HCT116 (cell line): Measurements from ENCODE around the gene DOCK1. TPM values are rescaled to one million over a fixed set of nuclear protein-coding genes. Genes with fewer than 3 reads are reported as not detected.

Source experiments
- ATAC-seq: fragments of 200-7000 bp; cut with Tn5 transposase; 2 replicates; pipeline ENCODE4 v1.9.1; 2020; ENCODE audit warnings: mild to moderate bottlenecking, moderate library complexity
- BruUV-seq: library from RNA; stranded (reverse); fragments of 400-500 nt; replicated peaks from 2 replicates; lab custom pipeline; 2021; lab: Mats Ljungman, UMichigan
- CTCF ChIA-PET: fragments of 300-600 bp; sonication (Branson Sonifier 250); formaldehyde crosslinking; loops from one replicate; lab custom pipeline; 2021; ENCODE audit warnings: antibody characterized with exemption; lab: Charles Lee
- POLR2A ChIA-PET: fragments of 300-600, 350-600 bp; sonication (Branson Sonifier 250); formaldehyde crosslinking; loops from one replicate; lab custom pipeline; 2021; ENCODE audit warnings: antibody characterized with exemption; lab: Charles Lee
- RAD21 ChIA-PET, 2 experiments: fragments of 300-600 bp; sonication (Branson Sonifier 250); formaldehyde crosslinking; loops; one replicate each; lab custom pipeline; 2023; ENCODE audit warnings: low total read pairs in 2 of 2; ENCODE audit not compliant: uncharacterized antibody in 2 of 2, unreplicated experiment in 2 of 2, low non-redundant PET in 1 of 2; lab: Charles Lee
- DNase-seq: peaks from one replicate; pipeline ENCODE4 v3.0.0-alpha.2; 2010; ENCODE audit warnings: low read depth, low spot score
- H2AFZ ChIP-seq: fragments of 200-600 bp; shearing (Covaris generic), sonication (generic); 2 replicates; pipeline ENCODE4 v1.6.1; 2017; ENCODE audit warnings: low read depth, mixed run types, mixed read lengths, antibody characterized with exemption, low read length; ENCODE audit not compliant: poor library complexity, severe bottlenecking
- H3K27ac ChIP-seq: 2 replicates; pipeline ENCODE4 v1.5.1; 2012; ENCODE audit warnings: low read depth, low read length
- H3K27me3 ChIP-seq: fragments of 200-600 bp; sonication (generic); 2 replicates; pipeline ENCODE4 v1.6.1; 2016; ENCODE audit warnings: mixed run types, low read length, mixed read lengths; ENCODE audit not compliant: insufficient read depth
- H3K36me3 ChIP-seq, 2 experiments: fragments of 200-500 bp in 1 of 2; fragments of 200-600 bp in 1 of 2; sonication (Bioruptor generic) in 1 of 2; sonication (generic) in 1 of 2; 2 replicates each; pipeline versions ENCODE4 v1.5.1 to v1.6.1; 2014 to 2016; ENCODE audit warnings: low read length in 2 of 2, inconsistent platforms in 1 of 2, mixed read lengths in 1 of 2, mixed run types in 1 of 2; ENCODE audit not compliant: insufficient read depth in 2 of 2, control insufficient read depth in 1 of 2
- H3K4me1 ChIP-seq, 2 experiments: fragments of 200-600 bp in 1 of 2; sonication (generic) in 1 of 2; 2 replicates each; pipeline versions ENCODE4 v1.5.1 to v1.6.1; 2012 to 2017; ENCODE audit warnings: low read length in 2 of 2, inconsistent platforms in 1 of 2, mild to moderate bottlenecking in 1 of 2, mixed read lengths in 1 of 2, mixed run types in 1 of 2, moderate library complexity in 1 of 2; ENCODE audit not compliant: insufficient read depth in 2 of 2, control insufficient read depth in 1 of 2
- H3K4me2 ChIP-seq: fragments of 200-600 bp; sonication (generic); 2 replicates; pipeline ENCODE4 v1.6.1; 2017; ENCODE audit warnings: mixed run types, low read length, mixed read lengths
- H3K4me3 ChIP-seq, 2 experiments: fragments of 200-600 bp in 1 of 2; sonication (generic) in 1 of 2; replicated peaks in 1 of 2; 2 replicates each; pipeline ENCODE4 v1.5.1; 2011 to 2016; ENCODE audit warnings: low read length in 2 of 2, control low read depth in 1 of 2, low read depth in 1 of 2, mild to moderate bottlenecking in 1 of 2, mixed read lengths in 1 of 2, mixed run types in 1 of 2
- H3K79me2 ChIP-seq: fragments of 200-600 bp; sonication (generic); 2 replicates; pipeline ENCODE4 v1.6.1; 2017; ENCODE audit warnings: mild to moderate bottlenecking, mixed run types, low read length, moderate library complexity, mixed read lengths; ENCODE audit not compliant: insufficient read depth
- H3K9ac ChIP-seq: fragments of 200-600 bp; sonication (generic); 2 replicates; pipeline ENCODE4 v1.6.1; 2016; ENCODE audit warnings: low read length, mixed read lengths
- H3K9me2 ChIP-seq: fragments of 200-600 bp; sonication (generic), shearing (Covaris generic); 2 replicates; pipeline ENCODE4 v1.6.1; 2017; ENCODE audit warnings: mixed run types, mild to moderate bottlenecking, moderate library complexity; ENCODE audit not compliant: insufficient read depth
- H3K9me3 ChIP-seq, 2 experiments: fragments of 200-500 bp in 1 of 2; fragments of 200-600 bp in 1 of 2; sonication (Bioruptor generic) in 1 of 2; sonication (generic) in 1 of 2; 2 replicates each; pipeline ENCODE4 v1.6.1; 2014 to 2017; ENCODE audit warnings: low read length in 2 of 2, mixed read lengths in 2 of 2, inconsistent platforms in 1 of 2, low read depth in 1 of 2, mild to moderate bottlenecking in 1 of 2, mixed run types in 1 of 2, moderate library complexity in 1 of 2; ENCODE audit not compliant: control insufficient read depth in 1 of 2, insufficient read depth in 1 of 2
- H4K20me1 ChIP-seq: fragments of 200-600 bp; sonication (generic), shearing (Covaris generic); 2 replicates; pipeline ENCODE4 v1.6.1; 2017; ENCODE audit warnings: mixed run types, mild to moderate bottlenecking, moderate library complexity; ENCODE audit not compliant: insufficient read depth
- ATF3 ChIP-seq: IDR thresholded peaks from 2 replicates; pipeline ENCODE4 v1.6.1; 2012
- CTCF ChIP-seq, 3 experiments: fragments of 200-600 bp in 1 of 3; sonication (generic) in 1 of 3; IDR thresholded peaks in 2 of 3; conservative IDR thresholded peaks in 1 of 3; 2 replicates each; pipeline ENCODE4 v1.5.1; 2012 to 2017; ENCODE audit warnings: low read depth in 2 of 3, low read length in 2 of 3, antibody characterized with exemption in 1 of 3, borderline replicate concordance in 1 of 3, control low read depth in 1 of 3, mild to moderate bottlenecking in 1 of 3, mixed read lengths in 1 of 3, mixed run types in 1 of 3, moderate library complexity in 1 of 3; ENCODE audit not compliant: insufficient read depth in 1 of 3
- EGR1 ChIP-seq: IDR thresholded peaks from 2 replicates; pipeline ENCODE4 v1.6.1; 2012; ENCODE audit warnings: low read depth
- ELF1 ChIP-seq: IDR thresholded peaks from 2 replicates; pipeline ENCODE4 v1.6.1; 2012; ENCODE audit warnings: low read depth, borderline replicate concordance
- EZH2phosphoT487 ChIP-seq: fragments of 200-600 bp; IDR thresholded peaks from 2 replicates; pipeline ENCODE4 v1.6.1; 2018; ENCODE audit warnings: antibody characterized with exemption, borderline replicate concordance
- MAX ChIP-seq: IDR thresholded peaks from 2 replicates; pipeline ENCODE4 v1.6.1; 2012
- POLR2A ChIP-seq: IDR thresholded peaks from 2 replicates; pipeline ENCODE4 v1.7.0; 2011; ENCODE audit warnings: borderline replicate concordance; ENCODE audit not compliant: insufficient read depth, insufficient read length; ENCODE audit errors: extremely low read depth
- POLR2AphosphoS5 ChIP-seq: IDR thresholded peaks from 2 replicates; pipeline ENCODE4 v1.6.1; 2011; ENCODE audit warnings: mild to moderate bottlenecking, low read depth, low read length, moderate library complexity
- RAD21 ChIP-seq: IDR thresholded peaks from 2 replicates; pipeline ENCODE4 v1.6.1; 2012; ENCODE audit warnings: low read depth, mild to moderate bottlenecking
- TCF7L2 ChIP-seq: IDR thresholded peaks from 2 replicates; pipeline ENCODE4 v1.7.0; 2011; ENCODE audit warnings: borderline replicate concordance, inconsistent platforms; ENCODE audit not compliant: insufficient read depth, insufficient read length; ENCODE audit errors: extremely low read depth
- YY1 ChIP-seq: IDR thresholded peaks from 2 replicates; pipeline ENCODE4 v1.6.1; 2011; ENCODE audit warnings: low read length, low read depth, moderate library complexity, mild to moderate bottlenecking; ENCODE audit not compliant: insufficient replicate concordance; ENCODE audit errors: extremely low read depth
- ZBTB33 ChIP-seq: IDR thresholded peaks from 2 replicates; pipeline ENCODE4 v1.6.1; 2011; ENCODE audit warnings: mild to moderate bottlenecking, low read length, moderate library complexity; ENCODE audit not compliant: insufficient replicate concordance; ENCODE audit errors: extremely low read depth
- intact Hi-C: fragments of 100-400 bp; cut with micrococcal nuclease; formaldehyde crosslinking; loops from 2 replicates; pipeline ENCODE4 v1.10.0; 2022
- total RNA-seq: library from RNA; stranded (reverse); gene quantifications from one replicate; pipeline ENCODE4 v1.2.1, GENCODE V29; 2021; ENCODE audit not compliant: unreplicated experiment

Gene DOCK1
- total RNA-seq, 1 experiment from 2014 or later, result 46.5 TPM

GRCh38 chr10:127132451-127132850 lies 227.2 kb downstream of the DOCK1 start:
- TF ChIP-seq YY1 (no peak), POLR2A (no peak), EZH2phosphoT487 (no peak), RAD21 (no peak), ATF3 (no peak), POLR2AphosphoS5 (no peak), EGR1 (no peak), ELF1 (no peak), ZBTB33 (no peak), MAX (no peak), TCF7L2 (no peak), CTCF (IDR thresholded peaks at IDR 0.05 in 2 of 3, conservative IDR thresholded peaks at IDR 0.05 in 1 of 3; ENCODE audit: borderline replicate concordance in 1 of 3, insufficient read depth in 1 of 3, low read depth in 2 of 3, low read length in 2 of 3) (no peak)
- intact Hi-C loops, result no loop called here
- no TSS peak for BruUV-seq
- Histone ChIP-seq H3K4me3 (no peak overlapping the region), H3K9ac (no peak overlapping the region), H3K36me3 (no peaks in the 10 kb centered on the region), H3K4me2 (no peak overlapping the region), H3K9me3 (no peaks in the 10 kb centered on the region), H3K79me2 (no peaks in the 10 kb centered on the region), H2AFZ (no peak overlapping the region), H3K9me2 (no peaks in the 10 kb centered on the region), H3K27ac (no peak overlapping the region), H3K27me3 (no peaks in the 10 kb centered on the region), H3K4me1 (no peaks in the 10 kb centered on the region), H4K20me1 (no peaks in the 10 kb centered on the region)
- ATAC-seq, result no peak
- no peak for DNase-seq
- ChIA-PET CTCF (no interaction called here), RAD21 (no interaction called here), POLR2A (no interaction called here)
